K562 treated with DMSO at 1 percent for 4 hours (cell line): Measurements from ENCODE around the gene DIO2. TPM values are rescaled to one million over a fixed set of nuclear protein-coding genes. Genes with fewer than 3 reads are reported as not detected.

Source experiments
- total RNA-seq: library from RNA; unstranded; fragments of 300-600 nt; gene quantifications from 2 replicates; pipeline ENCODE4 v1.2.3, GENCODE V29; 2022; ENCODE audit not compliant: insufficient read depth

DIO2 gene
- total RNA-seq = not detected in 2 replicates

GRCh38 chr14:80211153-80212022 lies at the start of gene DIO2:
DIO2 (minus strand) TSS chr14:80211504; CDS start chr14:80211472, 32 bp downstream.

